HG03457 (cell line): Measurements from ENCODE around the gene CST9.

ENCODE experiments used
- ATAC-seq: cut with Tn5 transposase; IDR thresholded peaks from one replicate; pipeline ENCODE4 v1.9.1; 2021; ENCODE audit warnings: moderate number of reproducible peaks; ENCODE audit not compliant: unreplicated experiment

CST9 gene

GRCh38 chr20:23554401-23554800, 51.3 kb downstream of the CST9 start:
- no peak for ATAC-seq
